ENCODE data around the gene ARHGAP31. TPM values are rescaled to one million over a fixed set of nuclear protein-coding genes. Genes with fewer than 3 reads are reported as not detected.

ARHGAP31 gene
- total RNA-seq, 1 donor from 2014 or later = 0.84 TPM

- no peak overlapping the region for H3K4me3 Mint-ChIP-seq (ENCODE audit: low read depth)
- H3K36me3 Mint-ChIP-seq (ENCODE audit: insufficient read depth) = no peaks in the 10 kb centered on the region
- no peak for DNase-seq (ENCODE audit: low spot score, unreplicated experiment)
- TF ChIP-seq CTCF (IDR thresholded peaks at IDR 0.05; ENCODE audit: unreplicated experiment) = no peak
- H3K27me3 Mint-ChIP-seq = peaks cover 3% of the 10 kb centered on the region
- no peaks in the 10 kb centered on the region for H3K4me1 Mint-ChIP-seq (ENCODE audit: low read depth)
- H3K27ac Mint-ChIP-seq = no peak overlapping the region
- no peaks in the 10 kb centered on the region for H3K9me3 Mint-ChIP-seq (ENCODE audit: low read depth)
Measured at GRCh38 chr3:119376758-119377157, 82.6 kb downstream of the ARHGAP31 start.

- H3K4me3 Mint-ChIP-seq (ENCODE audit: low read depth) = no peak overlapping the region
- no peak overlapping the region for H3K27ac Mint-ChIP-seq
- no peak for TF ChIP-seq CTCF (IDR thresholded peaks at IDR 0.05; ENCODE audit: unreplicated experiment)
- no peaks in the 10 kb centered on the region for H3K36me3 Mint-ChIP-seq (ENCODE audit: insufficient read depth)
- H3K4me1 Mint-ChIP-seq (ENCODE audit: low read depth) = no peaks in the 10 kb centered on the region
- H3K27me3 Mint-ChIP-seq = peaks cover 3% of the 10 kb centered on the region
- no peaks in the 10 kb centered on the region for H3K9me3 Mint-ChIP-seq (ENCODE audit: low read depth)
- no peak for DNase-seq (ENCODE audit: low spot score, unreplicated experiment)
Measured at GRCh38 chr3:119378259-119378803, 84.1 kb downstream of the ARHGAP31 start.

- Mint-ChIP-seq H3K27me3 (peaks cover 3% of the 10 kb centered on the region), H3K27ac (no peak overlapping the region), H3K4me3 (ENCODE audit: low read depth) (no peak overlapping the region), H3K4me1 (ENCODE audit: low read depth) (no peaks in the 10 kb centered on the region), H3K36me3 (ENCODE audit: insufficient read depth) (no peaks in the 10 kb centered on the region), H3K9me3 (ENCODE audit: low read depth) (no peaks in the 10 kb centered on the region)
- no peak for TF ChIP-seq CTCF (IDR thresholded peaks at IDR 0.05; ENCODE audit: unreplicated experiment)
- DNase-seq (ENCODE audit: low spot score, unreplicated experiment) = no peak
Measured at GRCh38 chr3:119380697-119381096, 86.5 kb downstream of the ARHGAP31 start.

GRCh38 chr3:119382134-119382533 is 88.0 kb downstream of the ARHGAP31 start:
- Mint-ChIP-seq H3K36me3 (ENCODE audit: insufficient read depth) (no peaks in the 10 kb centered on the region), H3K4me1 (ENCODE audit: low read depth) (no peaks in the 10 kb centered on the region), H3K9me3 (ENCODE audit: low read depth) (no peaks in the 10 kb centered on the region), H3K27ac (no peak overlapping the region), H3K27me3 (no peaks in the 10 kb centered on the region), H3K4me3 (ENCODE audit: low read depth) (no peak overlapping the region)
- TF ChIP-seq CTCF (IDR thresholded peaks at IDR 0.05; ENCODE audit: unreplicated experiment) = no peak
- no peak for DNase-seq (ENCODE audit: low spot score, unreplicated experiment)

- Mint-ChIP-seq H3K4me3 (ENCODE audit: low read depth) (no peak overlapping the region), H3K27me3 (no peaks in the 10 kb centered on the region), H3K36me3 (ENCODE audit: insufficient read depth) (no peaks in the 10 kb centered on the region), H3K9me3 (ENCODE audit: low read depth) (no peaks in the 10 kb centered on the region), H3K4me1 (ENCODE audit: low read depth) (no peaks in the 10 kb centered on the region), H3K27ac (no peak overlapping the region)
- TF ChIP-seq CTCF (IDR thresholded peaks at IDR 0.05; ENCODE audit: unreplicated experiment) = no peak
- DNase-seq (ENCODE audit: low spot score, unreplicated experiment) = no peak
Measured at GRCh38 chr3:119388577-119388976, 94.4 kb downstream of the ARHGAP31 start.

All from progenitor cell of endocrine pancreas (in vitro differentiated cells).